Eye (tissue), 1 donor: ENCODE data around the gene TRAPPC2L.

Experiments
- DNase-seq: peaks from one replicate; pipeline ENCODE4 v3.0.0-alpha.2; 2015

TRAPPC2L gene

DNA sequence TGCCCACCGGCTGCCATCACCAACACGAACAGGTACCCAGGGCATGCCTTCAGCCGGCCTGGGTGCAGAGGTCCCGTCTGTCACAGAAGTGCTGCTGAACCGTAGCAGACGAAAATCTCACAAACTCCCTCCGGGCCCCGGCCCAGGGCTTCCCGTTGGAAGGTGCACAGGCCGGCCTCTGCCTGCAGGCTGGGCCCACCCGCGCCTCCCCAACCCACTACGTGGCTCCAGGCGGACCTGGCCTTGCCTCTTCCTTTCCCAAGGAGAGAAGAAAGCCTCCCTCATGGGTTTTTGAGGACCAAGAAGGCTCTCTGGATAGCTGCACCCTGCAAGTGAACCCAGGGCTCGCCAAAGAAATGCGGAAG lies 55.0 kb downstream of the TRAPPC2L start:
- no peak for DNase-seq
